ENCODE measurements around the gene MED12.

- TF ChIP-seq CTCF (IDR thresholded peaks at IDR 0.05; ENCODE audit: low read length) (no peak), EZH2 (optimal IDR thresholded peaks at IDR 0.05; ENCODE audit: low read depth, low read length) (no peak), EZH2phosphoT487 (IDR thresholded peaks at IDR 0.05; ENCODE audit: low read length) (no peak)
Observed at GRCh38 chrX:71096760-71097032, 21.7 kb upstream of the MED12 start.
